Ovary (tissue), 9 donors: ENCODE data around the gene PRR14L. TPM values are rescaled to one million over a fixed set of nuclear protein-coding genes. Genes with fewer than 3 reads are reported as not detected.

ENCODE experiments used
- DNase-seq, 5 donors: peaks; one replicate each; pipeline ENCODE4 v3.0.0-alpha.2; 2019 to 2020
- H3K27ac ChIP-seq, 2 donors: fragments of 200-600 bp; one replicate each; pipeline versions ENCODE4 v1.5.1 to v1.8.0; 2019 to 2022
- H3K27me3 ChIP-seq: fragments of 200-600 bp; one replicate; pipeline ENCODE4 v1.8.0; 2022
- H3K36me3 ChIP-seq: fragments of 200-600 bp; sonication (generic); one replicate; pipeline ENCODE4 v1.5.1; 2019
- H3K4me1 ChIP-seq: one replicate; pipeline ENCODE4 v1.8.1; 2013; ENCODE audit warnings: mild to moderate bottlenecking, moderate library complexity; ENCODE audit not compliant: insufficient read depth
- H3K4me3 ChIP-seq: fragments of 200-600 bp; sonication (generic); one replicate; pipeline ENCODE4 v1.5.1; 2017
- H3K9me3 ChIP-seq, 2 donors: fragments of 200-600 bp in 1 of 2; sonication (generic) in 1 of 2; one replicate each; pipeline versions ENCODE4 v1.5.1 to v1.8.1; 2013 to 2019; ENCODE audit warnings: mild to moderate bottlenecking in 1 of 2, moderate library complexity in 1 of 2
- CTCF ChIP-seq, 3 donors: fragments of 450-650 bp in 2 of 3; fragments of 200-600 bp in 1 of 3; IDR thresholded peaks; one replicate each; pipeline versions ENCODE4 v1.5.1 to v1.8.0; 2016 to 2022; ENCODE audit warnings: antibody characterized with exemption in 3 of 3, mild to moderate bottlenecking in 1 of 3
- EP300 ChIP-seq: sonication (generic); formaldehyde crosslinking; IDR thresholded peaks from one replicate; pipeline ENCODE4 v1.6.1; 2017; ENCODE audit warnings: antibody characterized with exemption
- POLR2A ChIP-seq: fragments of 450-650 bp; IDR thresholded peaks from one replicate; pipeline ENCODE4 v1.6.1; 2017; ENCODE audit warnings: antibody characterized with exemption, mild to moderate bottlenecking, moderate library complexity
- WGBS, 3 donors: extraction: QIAGEN DNeasy Blood & Tissue Kit in 1 of 3; methylation state at CpG; one replicate each; pipeline versions ENCODE4 v1.1.5 to v1.1.7; 2013 to 2017; 5-methylcytosine and 5-hydroxymethylcytosine counted together
- intact Hi-C, 4 donors: fragments of 100-400 bp; cut with DNase I; formaldehyde crosslinking; loops; one replicate each; pipeline versions ENCODE4 v1.11.0 to v1.15.1; 2022 to 2023
- polyA plus RNA-seq, 2 donors: library from polyadenylated mRNA; stranded (reverse); fragments of 200-250 nt in 1 of 2; fragments of 350-450 nt in 1 of 2; fragmentation: Illumina TruSeq in 1 of 2; extraction: RNeasy Lipid Tissue Mini Kit (QIAGEN cat#74804) in 1 of 2; gene quantifications; one replicate each; pipeline ENCODE4 v1.2.3, GENCODE V29; 2013 to 2014
- total RNA-seq, 7 donors: library from RNA; depleted of rRNA in 2 of 7; stranded (reverse); fragments of >200 nt in 2 of 7; fragmentation: NEBNext Ultra II Directional in 3 of 7; extraction: Animal tissue kit (Norgen Biotek cat#: 25700) in 3 of 7; gene quantifications; one replicate each; pipeline versions ENCODE4 v1.1.0 to v1.2.4, GENCODE V29; 2016 to 2023
- donor health status: DM: no; HTN: no; CAD: no; lungs with moderate emphysema.
- donor health status: DM: no; HTN: no; CAD: no.
- donor health status: Bipolar disorder and iron deficiency.
- donor health status: DM: yes; HTN: yes; CAD: no.
- donor health status: DM: no; HTN: no; CAD: no.
- donor health status: DM: yes; HTN: yes; CAD: no.

The PRR14L gene
- total and polyA plus RNA-seq, 9 donors = 6.3 to 52.0 (median 43.4) TPM

- Histone ChIP-seq H3K27ac (no peak overlapping the region), H3K27me3 (no peaks in the 10 kb centered on the region), H3K9me3 (no peaks in the 10 kb centered on the region), H3K4me3 (no peak overlapping the region), H3K36me3 (no peaks in the 10 kb centered on the region), H3K4me1 (no peaks in the 10 kb centered on the region)
- intact Hi-C loops = loop anchor here in 1 of 4 donors (10.0 kb wide), 1 partner anchor 295 kb away; the partner anchor contains the start of gene PATZ1
- no peak for DNase-seq
- WGBS, 3 donors = 95% methylated on average over 4 of the region's 4 CpGs
- TF ChIP-seq EP300 (no peak), CTCF (IDR thresholded peaks at IDR 0.05) (no peak), POLR2A (no peak)
Observed at GRCh38 chr22:31639436-31640039, 110.4 kb downstream of the PRR14L start.

GRCh38 chr22:31637891-31638618, 111.9 kb downstream of the PRR14L start:
- DNase-seq = no peak
- Histone ChIP-seq H3K36me3 (no peaks in the 10 kb centered on the region), H3K4me1 (no peaks in the 10 kb centered on the region), H3K27me3 (no peaks in the 10 kb centered on the region), H3K4me3 (no peak overlapping the region), H3K27ac (peak overlapping the region in 1 of 2 donors; percentile 12), H3K9me3 (no peaks in the 10 kb centered on the region)
- WGBS, 3 donors = 59 to 66% (median 61%) methylated on average over 15 of the region's 15 CpGs
- intact Hi-C loops = loop anchor here in 1 of 4 donors (10.0 kb wide), 1 partner anchor 293 kb away; the partner anchor contains the start of gene PATZ1
- no peak for TF ChIP-seq POLR2A
- no peak for TF ChIP-seq CTCF (IDR thresholded peaks at IDR 0.05)
- TF ChIP-seq EP300 = no peak

- no peaks in the 10 kb centered on the region for H3K4me1 ChIP-seq
- no peaks in the 10 kb centered on the region for H3K27me3 ChIP-seq
- H3K9me3 ChIP-seq = no peaks in the 10 kb centered on the region
- no peaks in the 10 kb centered on the region for H3K36me3 ChIP-seq
- no peak for DNase-seq
- TF ChIP-seq POLR2A = no peak
- no peak for TF ChIP-seq CTCF (IDR thresholded peaks at IDR 0.05)
- H3K4me3 ChIP-seq = no peak overlapping the region
- 64 to 75% (median 73%) methylated on average over 10 of the region's 10 CpGs for WGBS, 3 donors
- intact Hi-C loops = loop anchor here in 1 of 4 donors (10.0 kb wide), 1 partner anchor 293 kb away; the partner anchor contains the start of gene PATZ1
- H3K27ac ChIP-seq = no peak overlapping the region
Observed at GRCh38 chr22:31637447-31637890, 112.5 kb downstream of the PRR14L start.

GRCh38 chr22:31635638-31636306, 114.2 kb downstream of the PRR14L start:
- Histone ChIP-seq H3K9me3 (no peaks in the 10 kb centered on the region), H3K36me3 (no peaks in the 10 kb centered on the region), H3K27ac (no peak overlapping the region), H3K4me3 (no peak overlapping the region), H3K4me1 (peaks cover 5% of the 10 kb centered on the region), H3K27me3 (no peaks in the 10 kb centered on the region)
- 93 to 95% (median 94%) methylated on average over 13 of the region's 13 CpGs for WGBS, 3 donors
- DNase-seq = no peak
- no peak for TF ChIP-seq EP300
- TF ChIP-seq POLR2A = no peak
- intact Hi-C loops = loop anchor here in 1 of 4 donors (10.0 kb wide), 1 partner anchor 291 kb away; the partner anchor contains the start of gene PATZ1
